SKM-1 treated with dmso at 0.1 percent for 144 hours (cell line): ENCODE results near the gene ZNF500.
"Not testable (repeated sequence)": the region's sequence is repeated elsewhere in the genome, so short reads cannot be mapped to it uniquely, and the experiment has no call there.

Experiments
- DNase-seq: peaks from one replicate; lab custom pipeline; 2025; ENCODE audit not compliant: unreplicated experiment; lab: John Stamatoyannopoulos, UW

Gene ZNF500

DNA sequence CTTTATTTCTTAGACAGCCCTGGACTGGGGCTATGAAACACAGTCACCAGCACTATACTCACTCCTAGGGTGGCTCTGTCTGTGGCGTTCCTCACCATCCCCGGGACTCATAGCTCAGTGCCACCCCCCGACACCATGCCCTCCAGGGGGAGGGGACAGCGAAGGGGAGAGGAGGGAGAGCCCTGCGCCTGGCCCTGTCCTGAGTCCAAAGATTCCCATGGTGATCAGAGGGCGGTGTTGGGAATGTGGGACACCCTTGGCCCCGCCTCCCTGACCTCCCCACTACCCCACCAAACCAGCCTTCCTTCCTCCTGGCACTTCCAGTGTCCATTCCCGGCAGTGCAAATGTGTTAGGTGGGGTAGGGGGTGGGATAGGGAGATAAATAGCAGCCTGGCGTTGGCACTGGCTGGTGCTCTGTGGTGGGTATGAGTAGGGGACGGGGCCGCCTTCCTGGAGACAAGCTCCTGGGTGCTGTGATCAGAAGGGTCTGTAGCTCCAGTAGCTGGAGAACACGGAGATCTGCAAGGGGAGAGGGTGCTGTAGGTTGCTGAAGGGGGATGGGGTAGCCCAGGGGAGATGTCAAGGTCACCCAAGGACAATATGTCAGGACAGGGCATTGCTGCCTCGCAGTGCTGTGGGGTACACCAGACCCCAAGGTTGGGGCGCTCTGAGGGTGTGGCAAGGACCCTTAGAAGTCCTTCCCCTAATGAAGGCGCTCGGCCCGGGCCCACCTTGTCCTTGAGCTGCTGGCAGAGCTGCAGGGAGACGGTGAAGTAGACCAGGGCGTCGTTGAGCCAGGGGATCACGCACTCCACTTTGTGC is 30.2 kb upstream of the ZNF500 start:
- no peak for DNase-seq

DNA sequence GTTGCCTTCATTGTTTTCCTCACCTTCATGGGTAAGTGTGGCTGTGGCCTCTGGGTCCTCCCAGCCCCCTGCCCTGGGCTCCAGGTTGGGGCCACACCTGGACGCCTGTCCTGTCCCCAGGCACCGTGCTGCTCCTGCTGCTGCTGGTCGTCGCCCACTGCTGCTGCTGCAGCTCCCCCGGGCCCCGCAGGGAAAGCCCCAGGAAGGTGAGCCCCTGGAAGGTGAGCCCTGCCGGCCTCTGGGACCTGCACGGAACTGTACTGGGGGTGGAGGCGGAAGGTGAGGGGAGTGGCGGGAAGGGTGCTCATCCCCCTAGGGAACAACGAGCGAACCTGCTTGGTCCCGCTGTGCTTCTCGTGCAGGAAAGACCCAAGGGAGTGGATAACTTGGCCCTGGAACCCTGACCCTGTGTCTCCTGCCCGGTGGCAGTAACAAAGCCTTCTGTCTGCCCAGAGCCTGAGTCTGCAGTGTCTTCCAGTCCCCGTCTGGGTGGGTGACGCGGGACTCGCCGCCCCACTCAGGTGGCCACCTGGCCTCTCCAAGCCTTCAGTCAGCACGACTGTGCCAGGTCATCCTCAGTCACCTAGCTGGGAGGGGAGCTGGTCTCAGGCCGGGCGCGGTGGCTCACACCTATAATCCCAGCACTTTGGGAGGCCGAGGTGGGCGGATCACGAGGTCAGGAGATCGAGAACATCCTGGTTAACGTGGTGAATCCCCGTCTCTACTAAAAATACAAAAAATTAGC is 29.0 kb upstream of the ZNF500 start:
- DNase-seq: no peak

DNA sequence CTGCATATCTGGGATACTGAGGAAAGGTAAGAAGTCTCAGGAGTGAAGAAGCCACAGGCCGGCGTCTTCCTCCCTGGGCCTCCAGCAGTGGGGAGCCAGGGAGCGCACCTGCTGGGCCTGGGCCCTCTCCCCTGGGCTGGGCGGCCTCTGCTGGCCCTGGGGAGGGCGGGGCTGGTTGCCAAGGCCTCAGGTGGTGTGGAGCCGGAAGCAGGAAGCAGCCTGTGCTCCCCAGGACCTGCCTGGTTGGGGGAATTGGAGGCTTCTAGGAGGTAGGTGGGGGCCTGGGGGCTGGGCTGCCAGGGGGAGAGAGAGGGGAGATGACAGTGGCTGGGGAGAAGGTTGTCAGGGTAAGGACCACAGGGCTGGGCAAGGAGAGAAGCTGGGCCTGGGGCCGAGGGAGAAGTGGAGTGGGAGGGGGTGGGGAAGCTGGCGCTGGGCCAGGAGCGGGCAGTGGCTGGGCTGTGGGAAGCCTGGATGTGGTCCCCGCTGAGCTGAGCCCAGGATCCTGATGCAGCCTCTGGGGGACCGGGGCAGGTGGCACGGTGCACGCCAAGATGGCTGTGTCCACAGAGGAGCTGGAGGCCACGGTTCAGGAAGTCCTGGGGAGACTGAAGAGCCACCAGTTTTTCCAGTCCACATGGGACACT is 28.3 kb upstream of the ZNF500 start, which contains the start of gene SMIM22:
SMIM22 (plus strand) TSS at position 189 of the 647 bp plus-strand sequence; CDS start at position 555, 366 bp downstream.
- DNase-seq: no peak

- DNase-seq: no peak
Measured at GRCh38 chr16:4792951-4793513, 26.1 kb upstream of the ZNF500 start.

- no peak for DNase-seq
Measured at GRCh38 chr16:4790871-4791270, 23.9 kb upstream of the ZNF500 start.

GRCh38 chr16:4790261-4790660 is 23.3 kb upstream of the ZNF500 start:
- DNase-seq: no peak

DNA sequence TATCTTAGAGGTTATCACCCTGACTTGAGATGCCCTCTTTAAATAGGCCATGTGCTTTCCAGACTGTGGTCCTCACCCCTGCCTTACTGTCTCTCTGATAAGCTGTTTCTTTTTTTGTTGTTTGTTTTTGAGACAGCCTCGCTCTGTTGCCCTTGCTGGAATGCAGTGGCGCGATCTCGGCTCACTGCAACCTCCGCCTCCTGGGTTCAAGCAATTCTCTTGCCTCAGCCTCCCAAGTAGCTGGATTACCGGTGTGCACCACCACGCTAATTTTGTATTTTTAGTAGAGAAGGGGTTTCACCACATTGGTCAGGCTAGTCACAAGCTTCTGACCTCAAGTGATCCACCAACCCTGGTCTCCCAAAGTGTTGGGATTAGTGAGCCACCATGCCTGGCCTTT is 21.9 kb upstream of the ZNF500 start:
- DNase-seq: no peak

DNA sequence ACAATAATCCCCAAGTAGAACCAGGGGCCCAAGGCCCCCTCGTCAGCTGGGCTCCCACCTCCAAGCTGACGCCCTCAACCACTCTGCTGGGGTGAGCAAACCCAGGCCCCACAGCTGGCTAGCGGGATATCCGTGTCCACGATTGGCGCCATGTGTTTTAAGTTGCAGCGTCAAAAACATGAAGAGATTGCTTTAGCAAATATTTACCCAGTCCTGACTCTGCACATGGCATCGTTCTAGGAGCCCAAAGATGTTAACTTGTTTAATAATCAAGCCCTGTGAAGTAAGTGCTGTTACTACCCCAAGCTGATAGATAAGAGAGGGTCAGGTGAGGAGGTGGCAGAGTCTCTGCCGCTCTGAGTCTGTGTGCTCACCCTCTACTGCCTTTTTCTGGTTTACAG is 21.5 kb upstream of the ZNF500 start:
- DNase-seq: no peak

DNA sequence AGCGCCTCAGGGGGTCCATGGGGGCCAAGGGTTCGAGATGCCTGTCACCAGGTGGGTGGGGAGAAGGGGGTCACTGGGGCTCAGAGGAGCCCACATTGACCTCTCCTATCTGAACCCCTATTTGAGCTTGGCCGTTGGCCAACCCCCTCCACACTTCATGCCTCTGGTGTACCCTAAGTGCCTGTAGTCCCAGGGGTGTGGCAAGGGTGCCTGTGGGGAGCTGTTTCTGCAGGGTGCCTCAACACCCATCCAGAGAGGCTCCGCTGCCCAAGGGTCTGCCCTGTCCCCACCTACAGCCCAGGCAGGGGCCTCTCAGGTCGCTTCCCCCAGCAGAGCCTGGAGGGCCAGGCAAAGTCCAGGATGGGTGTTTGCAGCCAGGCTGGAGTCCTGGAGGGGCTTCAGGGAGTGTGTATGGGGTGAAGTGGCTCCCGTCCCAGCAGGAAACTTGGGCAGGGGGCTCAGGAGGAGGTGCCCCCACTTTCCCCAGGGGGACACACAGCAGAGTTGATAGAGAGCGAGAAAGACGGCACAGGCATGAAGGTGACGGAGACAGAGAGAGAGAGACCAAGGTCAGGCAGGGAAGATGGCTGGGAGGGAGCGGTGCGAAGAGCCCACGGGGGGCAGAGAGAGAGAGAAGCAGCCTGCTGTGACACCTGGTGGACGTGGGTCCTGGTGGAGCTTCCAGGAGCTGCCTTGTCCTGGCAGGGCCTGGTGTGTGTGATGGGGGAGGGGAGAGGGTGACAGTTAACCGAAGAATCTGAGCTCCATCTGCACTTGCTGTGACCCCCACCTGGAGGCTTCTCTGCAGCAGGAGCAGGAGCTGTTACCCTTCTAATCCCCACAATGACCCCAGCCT is 20.9 kb upstream of the ZNF500 start, which contains the start of gene SEPTIN12:
SEPTIN12 (minus strand) TSS at position 719 of the 856 bp plus-strand sequence; CDS start at position 19, 700 bp downstream.
- DNase-seq: no peak

- DNase-seq: no peak
Measured at GRCh38 chr16:4787068-4787467, 20.1 kb upstream of the ZNF500 start.

DNA sequence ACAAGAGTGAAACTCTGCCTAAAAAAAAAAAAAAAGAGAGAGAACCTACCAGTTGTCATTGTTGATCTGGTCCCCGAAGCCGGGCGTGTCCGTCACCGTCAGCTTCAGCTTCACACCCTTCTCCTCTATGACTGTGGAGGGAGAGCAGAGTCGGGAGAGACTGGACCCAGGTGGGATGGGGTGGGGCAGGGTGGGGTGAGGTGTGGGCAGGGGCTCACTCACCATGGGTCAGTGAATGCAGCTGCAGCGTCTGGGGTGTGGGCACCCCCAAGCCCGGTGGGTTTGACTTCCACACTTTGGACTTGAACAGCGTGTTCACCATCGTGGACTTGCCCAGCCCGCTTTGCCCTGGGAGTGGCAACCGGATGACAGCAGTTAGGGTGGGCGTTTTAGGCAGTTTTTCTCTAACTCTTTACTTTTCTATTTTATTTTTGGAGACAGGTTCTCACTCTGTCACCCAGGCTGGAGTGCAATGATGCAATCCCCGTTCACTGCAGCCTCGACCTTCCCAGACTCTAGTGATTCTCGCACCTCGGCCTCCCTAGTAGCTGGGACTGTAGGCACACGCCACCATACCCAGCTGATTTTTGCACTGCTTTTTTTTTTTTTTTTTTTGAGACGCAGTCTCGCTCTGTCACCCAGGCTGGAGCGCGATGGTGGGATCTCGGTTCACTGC is 18.9 kb upstream of the ZNF500 start:
- DNase-seq: no peak

DNA sequence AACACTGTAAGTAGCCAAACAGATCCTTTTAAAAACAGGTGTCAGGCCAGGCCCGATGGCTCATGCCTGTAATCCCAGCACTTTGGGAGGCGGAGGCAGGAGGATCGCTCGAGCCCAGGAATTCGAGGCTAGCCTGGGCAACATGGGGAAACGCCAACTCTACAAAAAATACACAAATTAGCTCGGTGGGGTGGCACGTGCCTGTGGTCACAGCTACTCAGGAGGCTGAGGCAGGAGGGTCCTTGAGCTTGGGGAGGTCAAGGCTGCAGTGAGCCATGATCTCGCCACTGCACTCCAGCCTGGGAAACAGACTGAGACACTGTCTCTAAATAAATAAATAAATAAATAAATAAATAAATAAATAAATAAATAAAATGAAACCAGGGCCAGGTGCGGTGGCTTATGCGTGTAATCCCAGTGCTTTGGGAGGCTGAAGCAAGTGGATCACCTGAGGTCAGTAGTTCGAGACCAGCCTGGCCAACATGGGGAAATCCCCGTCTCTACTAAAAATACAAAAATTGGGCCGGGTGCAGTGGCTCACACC is 17.6 kb upstream of the ZNF500 start:
- DNase-seq: not testable (repeated sequence)

DNA sequence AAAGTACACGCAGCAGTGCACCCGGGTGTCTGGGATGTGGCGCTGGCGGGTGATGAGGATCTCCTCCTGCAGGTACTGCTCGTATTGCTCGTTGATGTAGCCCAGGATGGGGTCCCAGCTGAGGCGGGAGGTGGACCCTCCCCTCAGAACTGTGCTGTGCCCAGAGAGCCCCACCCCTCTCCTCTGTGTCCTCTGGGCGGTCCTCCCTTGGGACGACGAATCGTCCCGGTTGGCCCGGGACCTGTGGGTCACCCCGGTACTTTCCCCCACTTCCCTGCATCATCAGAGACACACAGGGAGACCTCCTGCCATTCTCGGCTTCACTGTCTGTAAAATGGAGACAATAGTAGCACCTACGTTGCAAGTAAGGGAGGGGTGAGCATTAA is 17.0 kb upstream of the ZNF500 start:
- no peak for DNase-seq

DNA sequence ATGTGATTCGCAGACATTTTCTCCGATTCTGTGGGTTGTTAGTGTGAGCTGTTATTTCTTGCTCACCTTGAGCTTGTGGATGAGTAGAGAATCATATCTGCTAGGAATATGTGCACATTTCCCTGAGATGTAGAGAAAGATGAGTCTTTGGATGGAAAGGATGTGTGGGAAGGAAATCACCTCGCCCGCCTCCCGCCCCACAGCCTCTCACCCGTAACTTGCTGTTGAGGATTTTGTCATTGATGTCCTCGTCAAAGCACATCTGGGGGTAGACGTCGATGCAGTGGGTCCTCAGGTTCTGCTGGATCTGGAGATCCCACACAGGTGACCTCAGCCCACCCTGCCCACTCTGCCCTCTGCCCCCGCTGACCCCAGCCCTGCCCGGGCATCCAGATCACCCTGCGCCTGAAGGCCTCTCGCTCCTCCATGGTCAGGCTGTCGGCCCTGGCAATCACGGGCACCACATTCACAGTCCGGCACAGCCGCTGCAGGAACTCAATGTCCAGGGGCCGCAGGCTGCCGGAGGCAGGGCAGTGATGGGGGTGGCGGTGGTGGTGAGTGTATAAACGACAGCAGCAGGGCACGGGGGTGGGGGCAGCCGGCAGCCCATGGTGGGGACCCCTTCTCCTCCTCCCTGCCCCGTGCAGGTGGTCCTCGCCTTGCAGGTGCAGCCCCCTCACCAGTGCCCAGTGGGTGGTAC is 16.4 kb upstream of the ZNF500 start:
- DNase-seq: no peak

DNA sequence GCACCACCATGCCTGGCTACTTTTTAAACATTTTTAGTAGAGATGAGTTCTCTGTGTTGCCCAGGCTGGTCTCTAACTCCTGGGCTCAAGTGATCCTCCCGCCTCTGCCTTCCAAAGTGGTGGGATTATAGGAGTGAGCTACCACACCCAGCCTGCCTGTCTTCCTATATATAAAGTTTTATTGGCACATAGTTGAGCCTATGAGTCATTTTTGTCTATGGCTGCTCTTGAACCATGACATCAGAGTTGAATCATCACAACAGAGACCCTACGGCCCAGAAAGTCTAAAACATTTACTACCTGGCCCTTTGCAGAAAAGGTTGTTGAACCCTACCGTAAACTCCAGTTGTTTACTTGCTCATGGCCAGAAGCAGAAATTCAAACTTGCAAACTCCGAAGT is 13.3 kb upstream of the ZNF500 start:
- DNase-seq: no peak

DNA sequence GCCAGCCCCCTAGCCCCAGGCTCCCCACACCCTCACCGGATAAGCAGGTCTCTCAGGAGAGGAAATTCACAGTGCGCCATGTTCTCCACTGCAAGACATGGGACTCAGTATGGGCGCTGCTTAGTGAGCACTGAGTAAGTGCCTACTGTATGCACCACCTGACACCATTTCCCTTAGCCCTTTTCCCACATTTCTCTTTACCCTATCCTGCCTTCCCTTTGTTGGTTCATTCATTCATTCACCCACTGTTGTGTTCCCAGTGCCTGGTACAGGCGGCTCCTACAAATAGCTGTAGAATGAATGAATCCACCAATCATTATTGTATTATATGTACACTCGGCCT is 11.1 kb upstream of the ZNF500 start:
- DNase-seq: no peak

- DNase-seq: no peak
Measured at GRCh38 chr16:4777339-4778049, 10.5 kb upstream of the ZNF500 start.

GRCh38 chr16:4776141-4776705 is 9.3 kb upstream of the ZNF500 start:
- no peak for DNase-seq
